Measurements from ENCODE around the gene KIRREL3.
A peak's percentile ranks its signal among the peaks of the same experiment; 100 is the strongest.
"Not testable (repeated sequence)": the region's sequence is repeated elsewhere in the genome, so short reads cannot be mapped to it uniquely, and the experiment has no call there.

The KIRREL3 gene

DNA sequence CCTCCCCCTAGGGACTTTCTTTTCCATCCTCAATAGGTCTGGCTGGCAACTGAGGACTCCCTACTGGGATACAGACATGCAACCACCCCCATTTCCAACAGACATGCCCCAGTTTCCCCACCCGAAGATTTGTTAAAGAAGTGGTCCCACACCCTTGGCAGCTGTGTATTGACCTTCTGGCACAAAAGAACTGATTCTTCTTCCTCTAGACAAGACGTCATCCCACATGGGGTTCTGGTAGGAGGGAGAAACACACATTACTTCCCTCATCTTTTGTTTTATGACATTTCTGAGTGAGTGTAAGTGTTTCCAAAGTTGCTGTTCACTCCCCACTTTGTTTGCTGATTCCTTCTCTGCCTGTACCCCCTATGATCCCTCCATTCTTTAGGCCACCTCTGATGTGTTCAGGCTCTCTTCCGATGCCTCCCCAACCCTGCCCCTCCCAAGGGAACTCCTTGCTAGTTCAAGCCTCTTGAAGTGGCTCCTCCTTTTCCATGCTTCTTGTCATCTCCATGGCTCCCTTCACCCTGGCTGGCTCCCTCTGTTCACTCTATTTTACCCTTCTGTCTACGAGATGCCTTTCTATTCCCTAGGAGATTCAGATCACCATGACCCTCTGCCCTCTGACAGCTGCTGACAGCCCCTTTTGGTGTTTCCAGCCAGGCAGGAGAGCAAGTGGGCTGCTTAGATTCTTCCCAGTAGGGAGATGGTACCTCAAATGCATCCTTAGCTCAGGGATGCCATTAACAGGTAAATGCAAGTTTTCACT is 4.3 kb downstream of the KIRREL3 start:
- DNase-seq, result no peak

GRCh38 chr11:126993599-126993998 is 7.0 kb downstream of the KIRREL3 start:
- DNase-seq, result no peak

GRCh38 chr11:126992804-126993111 is 7.8 kb downstream of the KIRREL3 start:
- no peak for DNase-seq

DNA sequence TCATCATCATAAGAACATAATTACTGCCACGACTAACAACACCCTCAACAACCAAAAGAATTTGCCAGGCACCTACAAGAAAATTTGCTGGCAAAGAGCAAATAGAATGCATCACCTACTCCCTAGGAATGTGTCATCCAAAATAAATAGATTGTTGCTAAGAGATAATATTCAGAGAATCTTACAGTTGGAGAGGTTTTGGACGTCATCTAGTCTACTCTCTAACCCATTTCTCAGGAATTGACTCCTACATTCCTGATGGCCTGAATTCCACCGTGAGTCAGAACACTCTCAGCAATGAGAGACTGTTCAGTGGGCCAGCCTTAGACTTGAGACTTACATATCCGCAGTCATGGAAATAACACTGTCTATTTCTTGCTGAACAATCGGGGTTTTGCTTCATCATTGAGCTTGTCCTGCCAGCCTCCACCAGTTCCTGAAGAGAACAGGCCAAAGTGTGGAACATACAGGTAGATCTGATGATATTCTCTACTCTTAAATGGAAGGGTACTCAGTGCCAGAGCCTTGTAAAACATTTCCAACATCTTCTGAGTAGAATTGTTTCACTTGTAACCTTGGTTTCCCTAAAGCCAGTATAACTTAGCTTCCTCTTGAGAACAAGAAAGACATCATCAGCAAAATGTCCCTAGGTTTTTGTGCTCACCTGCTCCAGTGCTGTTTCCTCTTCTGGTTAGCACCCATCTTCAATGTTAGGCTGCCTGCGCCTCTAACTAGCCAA is 8.3 kb downstream of the KIRREL3 start:
- DNase-seq, result no peak

DNA sequence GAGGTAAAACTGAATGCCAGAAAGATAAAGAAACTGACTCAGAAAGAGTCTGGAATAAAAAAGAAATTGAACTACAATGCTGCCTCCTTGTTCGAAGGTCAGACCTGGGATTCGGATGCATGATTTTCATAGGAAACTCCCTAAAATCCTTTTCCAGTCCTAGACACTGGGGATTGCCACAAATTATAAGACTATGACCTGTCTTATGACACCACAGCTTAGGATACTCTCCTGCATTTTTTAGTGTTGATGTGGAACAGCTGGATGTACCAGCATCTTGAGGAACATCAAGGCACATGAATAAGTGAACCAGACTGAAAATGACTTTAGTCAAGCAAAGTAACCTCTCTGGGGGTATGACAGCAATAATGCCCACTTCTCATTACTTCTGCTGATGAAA is 9.0 kb downstream of the KIRREL3 start:
- DNase-seq, result no peak

DNA sequence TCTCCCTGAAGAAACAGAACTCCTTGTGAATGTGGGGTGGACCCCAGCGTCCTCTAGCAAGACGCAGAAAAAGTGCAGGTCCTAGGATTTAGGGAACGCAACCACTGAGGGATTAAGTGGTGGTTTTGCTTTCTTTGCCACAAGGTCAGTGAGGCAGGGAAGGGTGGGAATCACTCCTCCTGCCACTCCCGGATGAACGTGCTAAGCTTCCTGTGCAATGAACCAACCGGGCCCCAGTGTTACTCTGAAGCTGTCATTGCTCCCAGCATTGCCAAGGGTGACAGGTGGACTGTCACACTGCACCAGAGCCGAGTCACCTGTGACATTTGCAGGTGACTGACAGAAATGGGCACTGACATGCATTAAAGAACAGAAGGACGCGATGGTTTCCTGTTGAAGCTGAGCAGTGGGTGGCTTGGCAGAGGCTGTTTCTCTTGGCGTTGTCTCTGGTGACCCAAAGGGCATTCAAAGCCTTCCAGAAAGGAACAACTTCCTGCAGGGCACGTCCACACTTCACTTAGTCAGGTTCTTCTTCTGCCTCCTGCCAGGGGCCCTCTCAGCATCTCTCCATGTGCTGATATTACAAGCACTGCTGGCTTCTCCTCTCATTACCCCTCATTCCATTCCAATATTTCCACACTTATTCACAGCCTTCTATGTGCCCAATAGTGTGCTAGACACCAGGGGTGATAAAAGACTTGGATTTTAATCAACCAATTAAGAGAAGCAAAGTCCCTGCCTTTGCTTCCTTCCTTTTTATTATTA is 9.7 kb downstream of the KIRREL3 start:
- no peak for DNase-seq

- peak; percentile 46 to 55 for DNase-seq
These were observed 10.4 kb downstream of the KIRREL3 start for GRCh38 chr11:126989942-126990715.

GRCh38 chr11:126988655-126989054 is 11.9 kb downstream of the KIRREL3 start:
- no peak for DNase-seq

DNA sequence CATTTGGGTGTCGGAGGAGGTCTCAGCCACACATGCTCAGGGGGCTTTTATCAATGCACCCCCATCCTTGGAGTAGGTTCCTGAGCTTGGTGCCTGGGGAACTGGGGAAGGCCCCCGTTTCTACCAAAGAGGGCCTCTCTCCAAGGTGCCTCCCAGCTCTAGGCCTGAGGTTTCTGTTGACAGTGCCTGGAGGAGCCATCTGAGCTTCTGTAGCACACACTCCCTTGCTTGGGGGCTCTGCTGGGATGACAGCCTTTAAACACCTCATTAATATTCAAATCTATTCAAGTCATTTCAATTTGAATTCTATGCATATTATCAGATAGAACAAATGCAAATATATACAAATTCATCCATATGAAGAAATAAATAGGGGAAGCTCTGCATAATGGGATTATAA is 18.9 kb downstream of the KIRREL3 start:
- no peak for DNase-seq

DNA sequence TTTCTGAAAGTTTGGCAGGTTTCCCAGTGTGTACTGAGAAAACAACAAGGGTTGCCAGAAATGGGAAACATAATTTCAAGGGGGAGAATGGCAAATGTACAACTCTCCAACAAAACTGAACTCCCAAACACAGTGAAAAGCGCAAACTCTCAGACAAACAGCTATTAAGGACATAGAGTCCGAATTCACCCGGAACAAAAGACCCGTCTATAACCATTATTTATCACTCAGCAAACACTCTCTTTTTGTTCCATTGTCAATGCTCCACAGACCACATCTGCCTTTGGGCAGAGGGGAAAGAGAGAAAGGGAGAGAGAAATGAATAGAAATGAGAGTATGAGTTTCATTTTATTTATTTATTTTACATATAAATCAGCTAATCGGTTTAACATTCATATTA is 21.7 kb downstream of the KIRREL3 start:
- DNase-seq, result peak; percentile 73 to 83

DNA sequence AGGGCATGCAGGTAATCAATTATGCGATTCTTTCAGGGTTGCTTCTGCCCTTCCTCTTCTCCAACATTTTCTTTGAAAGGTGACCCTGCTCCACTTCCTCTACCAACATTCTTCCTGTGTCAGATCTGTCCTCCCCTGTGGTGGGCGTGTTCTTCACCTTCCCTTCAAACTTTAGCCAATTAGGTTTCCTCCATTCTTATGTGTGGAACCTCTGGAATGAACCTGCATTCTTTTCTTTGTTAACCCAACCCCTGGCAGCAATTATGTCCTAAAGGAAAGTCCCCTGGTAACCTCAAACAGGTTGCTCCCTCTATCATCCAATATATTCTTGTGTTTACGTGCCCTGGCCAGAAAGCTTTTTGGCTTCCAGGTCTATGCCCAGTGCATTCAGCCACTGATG is 22.4 kb downstream of the KIRREL3 start:
- DNase-seq, result no peak

DNA sequence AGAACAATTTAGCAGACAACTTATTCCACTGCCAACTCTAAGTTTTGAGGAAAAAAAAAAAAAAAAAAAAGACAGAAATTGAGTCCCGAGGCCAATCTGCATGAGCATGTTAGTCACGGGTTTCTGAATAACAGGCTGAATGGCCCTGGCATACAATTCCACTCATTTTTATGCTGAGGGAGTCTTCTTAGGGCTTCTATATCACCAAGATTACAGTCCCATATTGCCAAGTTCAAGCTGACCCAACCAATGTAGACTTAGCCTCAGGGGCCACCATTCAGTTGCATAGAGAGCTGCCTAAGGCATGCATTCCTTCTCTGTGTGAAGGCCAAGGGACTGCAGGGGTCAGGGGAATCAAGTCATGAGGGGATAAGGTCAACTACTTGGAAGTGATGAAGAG is 27.5 kb downstream of the KIRREL3 start:
- no peak for DNase-seq

DNA sequence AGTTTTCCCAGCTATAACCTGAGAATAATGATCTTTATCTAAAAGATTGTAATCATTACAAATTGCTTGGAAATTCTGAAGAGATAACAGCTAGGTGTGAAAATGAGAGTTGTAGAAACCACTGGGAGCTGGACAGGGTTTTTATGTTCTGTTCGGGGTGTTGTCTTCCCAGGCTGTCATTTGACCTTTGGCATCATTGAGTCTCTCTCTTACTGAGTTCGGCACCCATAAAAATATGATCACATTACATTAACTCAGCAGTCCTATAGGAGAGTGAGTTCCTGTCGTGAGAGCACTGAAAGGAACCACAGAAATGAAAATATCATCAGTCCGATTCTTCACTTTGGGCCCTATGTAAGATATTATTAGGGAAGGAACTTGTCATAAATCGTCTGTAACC is 29.3 kb downstream of the KIRREL3 start:
- no peak for DNase-seq

DNA sequence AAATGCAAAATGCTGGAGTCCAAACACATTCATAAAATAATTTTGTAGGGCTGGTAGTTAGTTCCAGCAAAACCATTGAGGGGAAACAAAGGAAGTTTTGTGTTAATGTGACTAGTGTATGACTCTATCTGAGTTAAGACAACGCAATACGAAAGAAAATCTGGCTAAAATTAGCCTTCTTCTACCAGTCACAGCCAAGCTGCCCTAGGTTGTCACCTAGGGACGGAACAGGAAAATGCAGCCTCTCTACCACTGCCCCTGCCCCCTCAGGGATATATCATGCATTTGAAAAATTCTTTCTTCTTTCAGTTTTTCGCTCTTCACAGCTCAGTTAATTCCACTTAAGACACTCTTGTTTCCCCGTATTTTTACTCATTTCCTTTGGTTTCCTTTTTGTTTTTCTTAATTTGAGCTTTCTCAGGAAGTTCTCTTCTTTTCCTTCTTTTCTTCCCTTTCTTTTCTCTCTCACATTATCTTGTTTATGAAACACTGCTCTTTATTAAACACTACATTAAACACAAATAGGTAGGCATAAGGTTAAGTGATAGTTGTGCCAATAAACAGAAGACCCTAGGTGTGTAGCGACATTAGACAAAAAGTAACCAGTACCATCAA is 30.6 kb downstream of the KIRREL3 start:
- no peak for DNase-seq

- no peak for DNase-seq
These were observed 31.7 kb downstream of the KIRREL3 start for GRCh38 chr11:126968915-126969314.

DNA sequence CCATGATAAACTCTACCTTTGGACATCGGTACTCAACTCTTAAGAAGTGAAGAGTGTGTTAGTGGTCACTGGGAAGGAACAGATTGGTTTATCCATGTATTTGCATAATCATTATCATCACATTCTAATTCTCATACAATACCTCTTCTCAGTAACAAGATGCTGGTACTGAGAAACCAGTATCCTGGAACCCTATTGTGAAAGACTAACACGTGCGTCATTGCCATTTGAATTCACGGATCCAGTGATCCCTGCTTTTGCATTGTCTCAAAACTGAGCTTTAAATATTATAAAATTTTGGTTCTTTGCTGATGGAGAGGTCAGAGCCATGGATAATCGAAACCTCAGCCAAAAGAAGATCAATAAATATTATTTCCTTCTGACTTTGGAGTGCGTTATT is 35.2 kb downstream of the KIRREL3 start:
- DNase-seq, result no peak

DNA sequence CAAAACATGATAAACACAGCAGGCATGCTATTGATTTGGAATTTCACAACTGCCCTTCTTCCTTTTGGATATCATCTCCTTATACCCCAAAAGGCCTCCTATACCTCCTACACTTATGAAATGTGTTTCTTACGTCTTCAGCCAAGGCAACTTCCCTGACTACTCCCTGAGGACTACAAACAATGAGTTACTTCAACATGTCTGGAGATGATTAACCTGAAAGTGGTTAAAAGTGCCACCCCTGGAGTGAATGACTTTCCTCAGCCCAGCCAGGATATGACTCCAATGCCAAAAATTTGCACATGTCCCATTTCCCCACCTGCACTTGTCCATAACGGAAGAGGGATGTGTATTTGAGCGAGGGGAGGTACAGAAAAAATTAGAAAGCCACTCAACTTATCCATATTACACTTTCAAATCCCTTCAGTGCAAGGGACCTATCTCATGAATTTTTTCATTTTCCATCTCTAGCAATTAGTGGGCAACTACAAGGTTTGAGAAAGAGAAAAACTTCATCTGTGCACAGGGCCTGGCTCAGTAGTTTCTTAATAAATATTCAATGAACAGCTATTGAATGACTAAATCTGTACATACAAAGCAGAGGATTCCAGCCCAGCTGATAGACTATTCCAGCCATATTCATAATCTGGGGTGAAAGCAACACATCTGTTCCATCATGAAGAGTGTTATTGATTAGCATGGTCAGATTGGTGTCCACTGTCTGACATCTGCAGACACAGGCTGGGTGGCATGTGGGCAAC is 36.8 kb downstream of the KIRREL3 start:
- DNase-seq, result no peak

DNA sequence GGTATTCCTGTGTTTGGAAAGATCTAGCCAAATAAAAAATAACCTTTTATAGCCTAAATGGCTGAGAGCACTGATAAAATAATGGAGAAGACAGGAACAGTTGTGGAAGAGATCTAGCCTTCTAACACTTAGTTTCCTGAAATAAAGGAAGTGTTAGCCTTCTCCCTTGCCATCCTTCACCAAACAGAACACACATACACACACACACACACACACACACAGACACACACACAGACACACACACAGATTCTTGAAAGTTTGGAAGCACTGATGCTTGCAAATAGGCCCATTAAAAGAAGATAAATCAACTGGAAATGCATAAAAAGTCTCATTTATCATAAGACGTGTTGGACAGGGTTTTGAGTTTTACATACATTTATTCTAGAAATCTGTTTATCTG is 37.5 kb downstream of the KIRREL3 start:
- DNase-seq, result no peak

- no peak for DNase-seq
These were observed 40.9 kb downstream of the KIRREL3 start for GRCh38 chr11:126959700-126960099.

- DNase-seq, result no peak
These were observed 43.9 kb downstream of the KIRREL3 start for GRCh38 chr11:126956635-126957034.

DNA sequence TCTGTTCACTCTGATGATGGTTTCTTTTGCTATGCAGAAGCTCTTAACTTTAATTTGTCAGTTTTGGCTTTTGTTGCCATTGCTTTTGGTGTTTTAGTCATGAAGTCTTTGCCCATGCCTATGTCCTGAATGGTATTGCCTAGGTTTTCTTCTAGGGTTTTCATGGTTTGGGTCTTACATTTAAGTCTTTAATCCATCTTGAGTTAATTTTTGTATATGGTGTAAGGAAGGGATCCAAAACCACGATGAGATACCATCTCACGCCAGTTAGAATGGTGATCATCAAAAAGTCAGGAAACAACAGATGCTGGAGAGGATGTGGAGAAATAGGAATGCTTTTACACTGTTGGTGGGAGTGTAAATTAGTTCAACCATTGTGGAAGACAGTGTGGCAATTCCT is 48.0 kb downstream of the KIRREL3 start:
- not testable (repeated sequence) for DNase-seq

GRCh38 chr11:126951465-126951864 is 49.1 kb downstream of the KIRREL3 start:
- no peak for DNase-seq

Data from NCI-H1930 (cell line).